GM18511 (cell line): ENCODE data around the gene DCTD.

Source experiments
- ATAC-seq: cut with Tn5 transposase; IDR thresholded peaks from one replicate; pipeline ENCODE4 v1.9.1; 2021; ENCODE audit warnings: mild to moderate bottlenecking, moderate library complexity; ENCODE audit not compliant: unreplicated experiment

DCTD gene

DNA sequence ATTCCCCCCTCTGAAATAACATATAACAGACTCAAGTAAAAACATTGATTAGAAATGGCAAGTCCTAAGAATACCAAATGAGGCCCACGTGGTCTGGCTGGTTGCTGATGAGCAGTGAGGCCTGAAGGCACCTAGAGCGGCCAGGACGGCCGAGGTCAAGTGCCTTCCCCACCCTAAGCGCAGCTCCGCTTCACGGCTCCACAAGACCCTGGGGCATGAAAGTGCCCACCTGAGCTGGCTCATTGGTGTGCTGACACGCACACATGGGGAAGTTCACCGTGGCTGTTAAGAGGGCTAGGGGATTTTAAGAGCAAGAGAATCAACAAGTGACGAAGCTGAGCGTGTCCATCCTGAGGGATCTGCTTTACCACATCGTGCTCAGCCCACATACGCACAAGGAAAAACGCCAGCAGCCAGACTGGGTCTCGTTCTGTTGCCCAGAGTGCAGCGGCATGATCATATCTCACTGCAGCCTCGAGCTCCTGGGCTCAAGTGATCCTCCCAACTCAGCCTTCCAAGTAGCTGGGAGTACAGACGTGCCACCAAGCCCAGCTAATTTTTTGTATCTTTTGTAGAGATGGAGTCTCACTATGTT lies 22.4 kb downstream of the DCTD start:
- ATAC-seq = no peak

- no peak for ATAC-seq
Measured at GRCh38 chr4:182893474-182894080, 23.6 kb downstream of the DCTD start.

- ATAC-seq = no peak
Measured at GRCh38 chr4:182893047-182893446, 24.1 kb downstream of the DCTD start.

- no peak for ATAC-seq
Measured at GRCh38 chr4:182890202-182890601, 27.0 kb downstream of the DCTD start.

- ATAC-seq = no peak
Measured at GRCh38 chr4:182888891-182889290, 28.3 kb downstream of the DCTD start.

DNA sequence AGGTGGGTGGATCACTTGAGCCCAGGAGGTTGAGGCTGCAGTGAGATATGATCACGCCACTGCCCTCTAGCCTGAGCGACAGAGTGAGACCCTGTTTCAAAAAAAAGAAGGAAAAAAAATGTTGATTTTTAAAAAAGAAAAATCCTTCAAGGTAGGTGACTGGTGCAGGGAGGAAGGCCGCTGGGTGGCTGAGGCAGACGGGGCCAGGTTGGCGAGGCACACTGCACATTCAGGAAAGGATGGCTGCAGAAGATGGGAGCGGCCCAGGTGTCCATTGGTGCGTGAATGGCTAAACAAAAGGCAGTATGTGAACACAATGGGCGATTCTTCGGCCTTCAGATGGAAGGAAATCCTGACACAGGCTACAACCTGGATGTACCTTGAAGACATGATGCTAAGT lies 30.4 kb downstream of the DCTD start:
- no peak for ATAC-seq

- ATAC-seq = no peak
Measured at GRCh38 chr4:182886205-182886604, 31.0 kb downstream of the DCTD start.

- no peak for ATAC-seq
Measured at GRCh38 chr4:182885738-182886077, 31.5 kb downstream of the DCTD start.

- ATAC-seq = no peak
Measured at GRCh38 chr4:182885022-182885737, 32.0 kb downstream of the DCTD start.

DNA sequence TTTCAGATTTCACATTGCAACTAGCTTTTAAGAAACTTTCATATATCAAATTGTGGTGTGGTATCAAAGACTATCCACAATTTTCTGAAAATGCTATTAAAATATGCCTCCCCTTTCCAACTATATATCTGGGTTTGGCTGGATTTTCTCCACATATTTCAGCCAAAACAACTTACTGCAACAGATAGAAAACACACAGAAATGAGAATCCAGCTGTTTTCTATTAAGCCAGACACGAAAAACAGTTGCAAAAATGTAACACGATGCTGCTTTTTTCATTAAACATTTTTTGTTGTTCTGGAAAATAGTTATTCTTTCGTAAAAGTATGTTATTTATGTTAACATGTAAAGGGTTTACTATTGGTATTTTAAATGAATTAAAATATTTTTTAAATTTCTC lies 33.1 kb downstream of the DCTD start:
- ATAC-seq = no peak

GRCh38 chr4:182883351-182883750 lies 33.8 kb downstream of the DCTD start:
- no peak for ATAC-seq

- no peak for ATAC-seq
Measured at GRCh38 chr4:182881914-182882313, 35.3 kb downstream of the DCTD start.

DNA sequence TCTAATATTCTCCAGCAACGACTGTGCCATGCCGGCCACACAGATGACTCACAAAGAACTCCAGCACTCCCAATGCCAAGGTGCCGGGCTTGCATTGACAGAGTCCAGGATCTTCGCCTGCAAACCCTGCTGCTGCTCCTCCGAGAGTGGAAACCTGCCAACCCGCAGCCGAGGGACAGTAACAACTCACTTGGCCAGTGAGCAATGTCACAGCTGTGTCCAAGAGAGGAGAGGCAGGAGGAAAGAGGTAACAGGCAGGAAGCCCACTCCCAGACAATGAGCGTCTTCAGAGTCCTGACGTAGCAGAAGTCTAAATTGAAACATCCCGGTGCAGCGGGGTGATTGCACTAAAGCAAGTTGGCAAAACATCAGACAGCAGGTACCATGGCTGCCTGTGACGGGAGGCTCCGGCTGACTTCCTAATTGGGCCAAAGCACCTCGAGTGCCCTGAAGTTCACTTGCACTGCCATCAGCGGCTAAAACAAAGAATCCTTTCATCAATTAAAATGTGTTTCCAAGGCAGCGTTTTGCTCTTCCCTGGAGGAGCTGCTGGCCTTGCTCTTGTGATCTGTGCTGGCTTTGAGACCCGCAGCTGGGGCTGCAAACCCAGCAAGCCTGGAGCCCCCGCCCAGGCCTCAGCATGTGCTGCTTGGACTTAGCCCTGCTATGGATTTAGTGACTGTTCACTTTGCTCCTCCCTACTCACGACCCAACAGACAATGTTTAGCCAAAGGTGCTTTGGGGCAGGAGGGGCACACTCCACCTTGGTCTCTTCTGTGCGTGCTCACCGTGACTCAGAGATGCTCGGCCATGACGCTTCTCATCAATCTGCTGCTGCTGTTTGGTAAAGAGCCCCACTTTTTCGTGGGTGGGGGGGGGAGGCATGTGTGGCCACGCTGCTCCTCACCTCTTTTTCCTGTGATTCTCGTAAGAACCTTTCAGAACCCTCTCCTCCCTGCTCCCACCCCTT lies 36.5 kb downstream of the DCTD start:
- ATAC-seq = no peak

DNA sequence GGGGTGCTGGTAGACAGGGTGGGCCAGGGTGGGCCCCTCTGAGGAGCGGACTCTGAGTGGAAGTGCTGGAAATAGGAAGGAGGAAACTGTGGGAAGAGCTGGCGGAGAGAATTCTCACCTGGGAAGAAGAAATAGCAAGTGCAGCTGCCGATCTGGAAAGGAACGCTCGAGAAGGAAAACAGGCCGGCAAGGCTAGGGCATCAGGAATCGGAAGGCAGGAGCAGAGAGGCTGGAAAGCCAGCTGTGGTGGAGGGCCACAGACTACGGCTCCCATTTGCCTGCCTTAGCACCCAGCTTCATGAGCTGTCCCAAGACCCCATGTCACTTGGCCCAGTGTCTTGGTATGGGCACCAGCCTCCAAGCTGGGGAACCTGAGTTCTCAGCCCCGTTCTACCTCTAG lies 37.3 kb downstream of the DCTD start:
- ATAC-seq = no peak

DNA sequence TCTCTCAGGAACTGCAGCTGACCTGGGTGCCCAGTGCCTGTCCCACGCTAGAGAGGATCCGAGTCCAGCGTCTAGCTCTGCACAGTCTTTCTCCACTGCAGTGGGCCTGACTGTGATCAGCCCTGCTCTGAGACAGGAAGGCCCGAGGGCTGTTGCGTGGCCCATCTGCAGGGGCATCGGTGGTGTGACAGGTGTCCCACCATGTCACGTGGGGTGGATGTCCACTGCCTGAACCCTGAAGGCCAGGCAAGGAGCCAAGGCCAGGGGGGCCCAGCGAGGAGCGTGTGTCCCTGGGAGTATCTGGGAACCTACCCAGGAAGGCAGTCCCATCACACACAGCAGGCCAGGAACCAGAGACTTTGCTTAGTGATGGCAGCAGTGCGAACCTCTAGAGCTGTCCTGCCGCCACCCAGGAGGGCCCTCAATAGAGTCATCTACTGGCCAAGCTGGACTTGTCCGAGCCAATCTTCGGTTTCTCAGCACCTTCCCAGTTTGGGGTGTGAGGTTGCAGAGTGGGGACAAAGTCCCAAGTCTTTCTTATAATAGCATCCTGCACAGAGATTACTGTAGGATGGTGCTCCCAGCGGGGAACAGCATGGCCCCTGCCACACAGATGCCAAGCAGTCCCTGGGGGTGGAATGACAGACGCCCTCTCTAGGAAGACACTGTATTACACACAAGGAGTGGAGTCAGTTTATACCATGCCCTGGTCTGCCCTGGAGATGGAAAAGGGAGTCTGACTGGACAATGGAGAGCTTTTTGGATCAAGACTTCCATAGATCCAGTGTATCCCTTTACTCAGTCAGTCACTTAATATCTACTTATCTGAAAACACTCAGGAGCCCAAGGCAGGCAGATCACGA lies 38.3 kb downstream of the DCTD start:
- ATAC-seq = no peak

DNA sequence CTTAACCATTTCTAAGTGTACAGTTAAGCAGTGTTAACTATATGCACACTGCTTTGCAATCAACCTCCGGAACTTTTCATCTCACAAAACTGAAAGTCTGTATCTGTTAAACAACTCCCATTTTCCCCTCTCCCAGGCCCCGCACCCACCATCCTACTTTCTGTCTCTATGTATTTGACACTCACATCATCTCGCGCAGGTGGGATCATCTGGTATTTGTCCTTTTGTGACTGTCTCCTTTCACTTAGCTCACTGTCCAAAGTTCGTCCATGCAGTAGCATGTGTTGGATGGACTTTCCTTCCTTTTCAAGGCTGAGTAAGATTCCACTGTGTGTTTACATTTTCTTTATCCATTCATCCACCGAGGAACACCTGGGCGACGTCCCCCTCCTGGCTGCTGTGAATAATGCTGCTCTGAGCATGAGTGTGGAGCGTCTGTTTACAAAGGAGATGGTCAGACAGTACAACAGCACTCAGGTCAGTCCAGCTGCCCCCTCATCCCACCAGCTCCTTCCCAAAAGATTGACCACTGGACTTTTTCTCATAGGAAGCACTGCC lies 39.8 kb downstream of the DCTD start:
- no peak for ATAC-seq

GRCh38 chr4:182876427-182876826 lies 40.8 kb downstream of the DCTD start:
- ATAC-seq = no peak

DNA sequence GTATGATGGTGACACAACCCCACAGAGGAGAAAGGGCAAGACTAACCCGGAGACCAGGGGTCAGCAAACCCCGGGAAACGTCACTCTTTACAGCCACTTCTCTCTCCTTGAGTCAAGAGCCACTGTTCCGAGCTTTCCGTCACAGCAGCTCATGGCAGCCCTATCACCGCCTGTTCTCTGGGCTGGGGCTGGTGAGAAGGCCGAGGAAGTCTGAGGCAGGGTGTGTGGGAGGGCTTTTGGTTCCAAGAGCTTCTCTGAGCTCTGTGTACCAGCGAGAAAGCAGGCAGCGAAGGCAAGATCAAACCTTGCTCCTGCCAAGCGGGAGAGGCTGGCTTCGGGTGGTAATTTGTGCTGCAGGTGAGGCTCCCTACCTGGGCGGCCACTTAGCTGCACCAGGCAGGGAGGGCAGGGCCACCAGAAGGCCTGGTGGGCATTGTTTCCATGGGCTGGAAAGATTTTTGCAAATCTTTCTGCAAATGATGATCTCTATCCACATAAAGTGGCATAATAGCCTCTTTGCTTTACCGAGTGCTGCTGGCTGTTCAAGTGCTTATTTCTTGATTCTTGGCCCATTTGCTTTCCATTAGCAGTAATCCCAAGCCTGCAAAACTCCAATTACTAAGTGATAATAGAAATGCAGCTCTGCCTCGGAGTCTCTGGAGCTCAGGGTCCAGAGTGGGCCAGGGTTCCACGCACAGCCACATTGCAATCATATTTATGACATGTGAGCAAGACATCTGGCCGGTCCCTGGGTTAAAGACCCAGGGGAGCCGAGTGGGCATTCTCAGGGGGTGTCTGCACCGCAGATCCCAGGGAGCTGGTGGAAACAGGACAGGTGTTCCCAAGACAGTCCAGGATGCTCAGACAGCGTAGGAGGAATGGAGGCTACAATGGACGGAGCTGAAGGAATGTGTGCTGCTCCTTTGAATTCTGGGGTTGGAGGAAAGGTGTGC lies 41.5 kb downstream of the DCTD start:
- no peak for ATAC-seq

DNA sequence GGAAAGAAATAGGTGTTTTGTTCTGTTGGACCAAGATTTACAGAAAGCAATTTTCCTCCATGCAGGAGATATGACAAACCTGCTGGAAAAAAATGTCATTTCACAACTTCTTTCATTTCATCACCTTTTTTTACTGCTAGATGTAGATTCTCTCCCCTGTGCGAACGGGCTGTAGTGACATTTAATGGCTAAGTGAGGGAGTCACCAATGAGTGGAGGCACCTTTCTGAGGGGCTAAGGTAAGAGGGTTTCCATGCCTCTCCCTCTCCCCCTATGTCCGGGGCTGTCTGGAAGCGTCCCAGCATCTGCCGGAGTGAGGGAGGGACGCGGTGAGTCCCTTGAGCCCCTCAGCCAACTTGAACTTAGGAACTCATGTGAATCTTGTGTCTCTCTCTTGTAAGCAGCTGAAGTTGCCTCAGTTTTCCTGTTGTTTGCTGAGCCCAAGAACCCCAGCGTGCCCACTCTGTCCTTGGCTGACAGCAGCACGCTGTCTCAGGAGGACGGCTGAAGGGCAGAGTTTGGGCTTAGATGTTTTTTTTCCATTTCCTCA lies 42.3 kb downstream of the DCTD start:
- ATAC-seq = no peak
